ENCODE data around the gene NKX2-3. TPM values are rescaled to one million over a fixed set of nuclear protein-coding genes. Genes with fewer than 3 reads are reported as not detected.
A peak's percentile ranks its signal among the peaks of the same experiment; 100 is the strongest.

Gene NKX2-3
- total RNA-seq, 1 donor from 2014 or later = not detected

- peaks cover 97% of the 10 kb centered on the region for H4K20me1 ChIP-seq (ENCODE audit: low read depth)
- H3K9ac ChIP-seq = no peak overlapping the region
- H2AFZ ChIP-seq (replicated peaks) = no peak overlapping the region
- H3K36me3 Mint-ChIP-seq = peaks cover 2% of the 10 kb centered on the region
- no peaks in the 10 kb centered on the region for H3K9me3 ChIP-seq (ENCODE audit: low read depth)
- H3K27ac ChIP-seq = no peak overlapping the region
- no peak overlapping the region for H3K4me3 ChIP-seq
- peaks cover 3% of the 10 kb centered on the region for H3K9me3 Mint-ChIP-seq
- H3K27me3 Mint-ChIP-seq (ENCODE audit: insufficient read depth, low read depth) = peaks cover 91% of the 10 kb centered on the region
- no peak overlapping the region for H3K27ac Mint-ChIP-seq
- TF ChIP-seq CTCF (IDR thresholded peaks at IDR 0.05) (no peak), EZH2 (IDR thresholded peaks at IDR 0.05) (no peak), EZH2phosphoT487 (IDR thresholded peaks at IDR 0.05) (no peak)
- peak; percentile 13 for DNase-seq (ENCODE audit: low spot score)
- H3K79me2 ChIP-seq (ENCODE audit: low read depth) = no peaks in the 10 kb centered on the region
- H3K4me1 ChIP-seq = peaks cover 36% of the 10 kb centered on the region
- H3K36me3 ChIP-seq = no peaks in the 10 kb centered on the region
- H3K27me3 ChIP-seq = peaks cover 100% of the 10 kb centered on the region
- peaks cover 43% of the 10 kb centered on the region for H3K4me1 Mint-ChIP-seq
- peaks cover 47% of the 10 kb centered on the region for H3F3A ChIP-seq (ENCODE audit: low read depth)
- peak overlapping the region; percentile 36 for H3K4me3 Mint-ChIP-seq
- no peak overlapping the region for H3K4me2 ChIP-seq
These were observed 1.0 kb downstream of the NKX2-3 start for GRCh38 chr10:99533496-99534449.

GRCh38 chr10:99534450-99534938 lies 1.8 kb downstream of the NKX2-3 start:
- Mint-ChIP-seq H3K4me3 (peak overlapping the region; percentile 36), H3K27ac (no peak overlapping the region)
- H3K4me1 ChIP-seq = peaks cover 36% of the 10 kb centered on the region

More at GRCh38 chr10:99534450-99534938, 1.8 kb downstream of the NKX2-3 start:
- Histone ChIP-seq H3K9me3 (ENCODE audit: low read depth) (no peaks in the 10 kb centered on the region), H3K27ac (no peak overlapping the region), H3F3A (ENCODE audit: low read depth) (peaks cover 47% of the 10 kb centered on the region), H3K79me2 (ENCODE audit: low read depth) (no peaks in the 10 kb centered on the region), H4K20me1 (ENCODE audit: low read depth) (peaks cover 97% of the 10 kb centered on the region), H3K9ac (no peak overlapping the region), H2AFZ (replicated peaks) (no peak overlapping the region), H3K27me3 (peaks cover 100% of the 10 kb centered on the region), H3K4me3 (peak overlapping the region; percentile 35), H3K4me2 (peak overlapping the region; percentile 79), H3K36me3 (no peaks in the 10 kb centered on the region)
- DNase-seq (ENCODE audit: low spot score) = no peak
- peaks cover 43% of the 10 kb centered on the region for H3K4me1 Mint-ChIP-seq
- H3K27me3 Mint-ChIP-seq (ENCODE audit: insufficient read depth, low read depth) = peaks cover 91% of the 10 kb centered on the region
- TF ChIP-seq CTCF (IDR thresholded peaks at IDR 0.05) = no peak
- TF ChIP-seq EZH2phosphoT487 (IDR thresholded peaks at IDR 0.05) = peak; percentile 90
- TF ChIP-seq EZH2 (IDR thresholded peaks at IDR 0.05) = peak; percentile 77
- H3K9me3 Mint-ChIP-seq = peaks cover 3% of the 10 kb centered on the region
- H3K36me3 Mint-ChIP-seq = peaks cover 2% of the 10 kb centered on the region
